GM12864 (cell line): ENCODE results near the gene KCNA3.
A peak's percentile ranks its signal among the peaks of the same experiment; 100 is the strongest.

ENCODE experiments used
- DNase-seq: peaks from one replicate; pipeline ENCODE4 v3.0.0-alpha.2; 2011; ENCODE audit warnings: low read depth
- H3K4me3 ChIP-seq: 2 replicates; pipeline ENCODE4 v1.5.1; 2011; ENCODE audit warnings: mild to moderate bottlenecking, low read depth, low read length, control low read depth
- TF ChIP-seq, protein P1 (sequence below): IDR thresholded peaks from 2 replicates; pipeline ENCODE4 v1.5.1; 2011; ENCODE audit warnings: low read depth, mild to moderate bottlenecking, moderate library complexity, low read length, control low read depth, inconsistent platforms; ENCODE audit errors: missing control alignments

The KCNA3 gene

GRCh38 chr1:110674337-110675059, at the start of gene KCNA3:
TSS of gene KCNA3 (minus strand) at chr1:110674940. CDS start at chr1:110674809, 131 bp downstream.
- no peak for DNase-seq
- TF ChIP-seq, protein P1, sequence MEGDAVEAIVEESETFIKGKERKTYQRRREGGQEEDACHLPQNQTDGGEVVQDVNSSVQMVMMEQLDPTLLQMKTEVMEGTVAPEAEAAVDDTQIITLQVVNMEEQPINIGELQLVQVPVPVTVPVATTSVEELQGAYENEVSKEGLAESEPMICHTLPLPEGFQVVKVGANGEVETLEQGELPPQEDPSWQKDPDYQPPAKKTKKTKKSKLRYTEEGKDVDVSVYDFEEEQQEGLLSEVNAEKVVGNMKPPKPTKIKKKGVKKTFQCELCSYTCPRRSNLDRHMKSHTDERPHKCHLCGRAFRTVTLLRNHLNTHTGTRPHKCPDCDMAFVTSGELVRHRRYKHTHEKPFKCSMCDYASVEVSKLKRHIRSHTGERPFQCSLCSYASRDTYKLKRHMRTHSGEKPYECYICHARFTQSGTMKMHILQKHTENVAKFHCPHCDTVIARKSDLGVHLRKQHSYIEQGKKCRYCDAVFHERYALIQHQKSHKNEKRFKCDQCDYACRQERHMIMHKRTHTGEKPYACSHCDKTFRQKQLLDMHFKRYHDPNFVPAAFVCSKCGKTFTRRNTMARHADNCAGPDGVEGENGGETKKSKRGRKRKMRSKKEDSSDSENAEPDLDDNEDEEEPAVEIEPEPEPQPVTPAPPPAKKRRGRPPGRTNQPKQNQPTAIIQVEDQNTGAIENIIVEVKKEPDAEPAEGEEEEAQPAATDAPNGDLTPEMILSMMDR = peak; percentile 32
- peak within 1 kb of the TSS; percentile 66 for H3K4me3 ChIP-seq

GRCh38 chr1:110722807-110723206, 48.1 kb upstream of the KCNA3 start:
- H3K4me3 ChIP-seq = no peak overlapping the region
- DNase-seq = no peak
- TF ChIP-seq, protein P1 = no peak

DNA sequence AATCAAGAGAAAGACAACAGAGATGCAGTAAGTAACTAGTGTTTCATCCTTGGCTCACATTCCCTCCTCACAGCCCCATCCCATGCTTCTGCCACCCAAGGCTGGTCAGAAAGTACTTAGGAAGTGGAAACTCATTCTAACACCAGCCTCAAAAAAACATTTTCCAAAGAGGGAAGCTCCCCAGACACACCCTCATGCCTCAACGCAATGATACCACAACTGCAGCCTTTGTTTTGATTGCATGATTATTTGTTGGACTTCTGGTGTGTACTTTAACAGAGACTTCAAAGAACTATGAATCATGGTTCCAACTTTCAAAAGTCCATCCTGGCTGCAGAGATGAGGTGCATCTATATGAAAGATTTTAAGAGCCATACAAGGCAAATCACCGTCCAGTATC, 45.2 kb upstream of the KCNA3 start:
- no peak for DNase-seq
- no peak overlapping the region for H3K4me3 ChIP-seq
- TF ChIP-seq, protein P1 = no peak

DNA sequence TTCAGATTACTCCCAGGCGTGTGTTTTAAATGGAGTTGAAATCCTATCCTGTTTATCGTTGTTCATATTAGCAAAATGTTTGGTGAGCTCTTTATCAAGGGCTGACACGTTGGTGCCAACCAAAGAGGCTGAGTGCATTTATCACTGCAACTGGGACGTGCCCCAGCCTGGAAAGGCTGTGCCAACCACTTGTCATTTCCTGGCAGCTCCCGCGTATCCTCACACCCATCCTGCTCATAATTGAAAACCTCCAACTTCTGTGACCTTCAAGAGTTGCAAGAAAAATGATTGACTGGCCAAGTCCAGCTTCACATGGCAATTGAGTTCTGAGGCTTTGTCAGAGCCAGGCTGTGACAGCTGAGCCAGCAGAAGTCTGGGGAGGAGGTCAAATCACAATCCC, 43.7 kb upstream of the KCNA3 start:
- TF ChIP-seq, protein P1 = no peak
- DNase-seq = no peak
- no peak overlapping the region for H3K4me3 ChIP-seq

DNA sequence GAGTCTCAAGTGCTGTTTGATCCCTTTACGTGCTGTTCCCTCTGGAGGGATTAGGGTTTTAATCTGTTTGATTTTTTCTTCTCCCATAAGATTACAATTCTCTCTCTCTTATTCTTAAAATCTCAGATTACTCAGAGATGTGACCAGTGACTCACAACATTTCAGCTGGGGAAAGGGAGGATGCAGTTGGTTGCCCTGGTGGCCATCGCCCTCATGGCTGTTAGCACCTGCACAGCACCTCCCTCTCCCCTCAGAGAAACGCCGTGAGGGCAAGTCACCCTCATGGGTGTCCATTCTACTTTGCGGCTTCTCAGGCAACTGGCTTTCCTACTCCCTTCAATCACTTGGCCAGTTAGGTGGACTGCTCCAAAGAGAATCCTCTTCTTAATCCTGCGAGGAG, 42.4 kb upstream of the KCNA3 start:
- DNase-seq = no peak
- TF ChIP-seq, protein P1 = no peak
- H3K4me3 ChIP-seq = no peak overlapping the region

- TF ChIP-seq, protein P1 = no peak
- no peak for DNase-seq
Observed at GRCh38 chr1:110714374-110714995, 39.7 kb upstream of the KCNA3 start.

DNA sequence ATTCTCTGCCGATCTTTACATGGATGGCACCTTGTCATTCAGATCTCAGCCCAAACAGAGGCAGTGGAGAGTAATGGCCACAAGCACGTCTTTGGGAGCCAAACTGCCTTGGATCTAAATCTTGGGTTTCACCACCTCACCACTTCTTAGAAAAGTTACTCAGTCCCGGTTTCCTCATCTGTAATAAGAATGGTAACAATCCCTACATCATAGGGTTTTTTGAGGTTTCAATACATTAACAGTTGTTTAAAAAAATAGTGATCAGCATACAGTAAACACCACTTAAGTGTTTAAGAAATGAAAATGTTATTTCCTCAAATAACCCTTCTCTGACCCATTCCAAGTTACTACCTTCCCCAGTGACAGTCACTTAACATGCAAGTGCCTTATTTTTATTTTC, 38.5 kb upstream of the KCNA3 start:
- no peak for DNase-seq
- H3K4me3 ChIP-seq = no peak overlapping the region
- TF ChIP-seq, protein P1 = no peak

More at GRCh38 chr1:110714374-110714995, 39.7 kb upstream of the KCNA3 start:
- no peak overlapping the region for H3K4me3 ChIP-seq
